ENCODE results near the gene POMC.

DNA sequence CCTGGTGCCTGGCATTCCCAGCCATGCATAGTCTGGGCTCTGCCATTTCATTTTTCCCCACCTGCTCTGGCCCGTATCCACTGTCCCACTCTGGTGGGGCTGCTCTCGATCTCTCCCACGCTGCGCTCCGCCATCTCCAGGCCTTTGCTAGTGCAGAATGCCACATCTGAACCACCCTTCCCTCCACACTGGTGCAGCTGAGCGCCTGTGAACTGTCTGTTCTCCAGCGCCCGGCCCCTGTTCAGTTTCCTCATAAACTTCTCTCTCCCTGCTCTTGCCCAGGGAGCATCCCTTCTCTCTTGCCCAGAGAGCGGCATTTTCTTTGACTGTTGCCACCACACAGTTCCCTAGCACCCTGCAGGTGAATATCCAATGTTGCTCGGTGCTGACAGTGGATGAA, 21.5 kb downstream of the POMC start:
- TF ChIP-seq, protein P1, sequence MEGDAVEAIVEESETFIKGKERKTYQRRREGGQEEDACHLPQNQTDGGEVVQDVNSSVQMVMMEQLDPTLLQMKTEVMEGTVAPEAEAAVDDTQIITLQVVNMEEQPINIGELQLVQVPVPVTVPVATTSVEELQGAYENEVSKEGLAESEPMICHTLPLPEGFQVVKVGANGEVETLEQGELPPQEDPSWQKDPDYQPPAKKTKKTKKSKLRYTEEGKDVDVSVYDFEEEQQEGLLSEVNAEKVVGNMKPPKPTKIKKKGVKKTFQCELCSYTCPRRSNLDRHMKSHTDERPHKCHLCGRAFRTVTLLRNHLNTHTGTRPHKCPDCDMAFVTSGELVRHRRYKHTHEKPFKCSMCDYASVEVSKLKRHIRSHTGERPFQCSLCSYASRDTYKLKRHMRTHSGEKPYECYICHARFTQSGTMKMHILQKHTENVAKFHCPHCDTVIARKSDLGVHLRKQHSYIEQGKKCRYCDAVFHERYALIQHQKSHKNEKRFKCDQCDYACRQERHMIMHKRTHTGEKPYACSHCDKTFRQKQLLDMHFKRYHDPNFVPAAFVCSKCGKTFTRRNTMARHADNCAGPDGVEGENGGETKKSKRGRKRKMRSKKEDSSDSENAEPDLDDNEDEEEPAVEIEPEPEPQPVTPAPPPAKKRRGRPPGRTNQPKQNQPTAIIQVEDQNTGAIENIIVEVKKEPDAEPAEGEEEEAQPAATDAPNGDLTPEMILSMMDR (IDR thresholded peaks at IDR 0.05; ENCODE audit: low read depth, low read length) = no peak
- TF ChIP-seq EZH2phosphoT487 (IDR thresholded peaks at IDR 0.05; ENCODE audit: low read depth) = no peak
